ENCODE measurements around the gene HMCN1.

HMCN1 gene

GRCh38 chr1:185929776-185930175, 195.6 kb downstream of the HMCN1 start:
- TF ChIP-seq POLR2AphosphoS5 (IDR thresholded peaks at IDR 0.05; ENCODE audit: low read depth, low read length): no peak

GRCh38 chr1:185931438-185931837, 197.2 kb downstream of the HMCN1 start:
- TF ChIP-seq TAF1 (IDR thresholded peaks at IDR 0.05; ENCODE audit: borderline replicate concordance, insufficient read depth, low read length) (no peak), REST (IDR thresholded peaks at IDR 0.05; ENCODE audit: insufficient read depth in 1 of 2, low read depth in 2 of 2, low read length in 2 of 2) (no peak), SIN3A (IDR thresholded peaks at IDR 0.05; ENCODE audit: borderline replicate concordance, insufficient read depth, low read length) (no peak), FOXP2 (optimal IDR thresholded peaks at IDR 0.05; ENCODE audit: borderline replicate concordance, extremely low read depth, extremely low read length, insufficient read depth) (no peak), POLR2AphosphoS5 (IDR thresholded peaks at IDR 0.05; ENCODE audit: low read depth, low read length) (no peak)

DNA sequence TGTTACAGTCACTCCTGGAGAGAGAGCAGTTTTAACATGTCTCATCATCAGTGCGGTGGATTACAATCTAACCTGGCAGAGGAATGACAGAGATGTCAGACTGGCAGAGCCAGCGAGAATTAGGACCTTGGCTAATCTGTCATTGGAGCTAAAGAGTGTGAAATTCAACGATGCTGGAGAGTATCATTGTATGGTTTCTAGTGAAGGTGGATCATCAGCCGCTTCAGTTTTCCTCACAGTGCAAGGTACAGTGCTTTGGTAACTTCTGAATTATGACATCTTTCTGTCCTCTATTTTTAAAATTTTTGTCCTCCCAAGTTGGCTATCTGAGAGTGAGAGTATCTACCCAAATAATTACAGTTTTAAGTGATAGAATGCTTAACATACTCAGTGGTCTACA, 199.4 kb downstream of the HMCN1 start:
- TF ChIP-seq SIN3A (IDR thresholded peaks at IDR 0.05; ENCODE audit: borderline replicate concordance, insufficient read depth, low read length) (no peak), FOXP2 (optimal IDR thresholded peaks at IDR 0.05; ENCODE audit: borderline replicate concordance, extremely low read depth, extremely low read length, insufficient read depth) (no peak), REST (IDR thresholded peaks at IDR 0.05; ENCODE audit: insufficient read depth in 1 of 2, low read depth in 2 of 2, low read length in 2 of 2) (no peak), TAF1 (IDR thresholded peaks at IDR 0.05; ENCODE audit: borderline replicate concordance, insufficient read depth, low read length) (no peak), POLR2AphosphoS5 (IDR thresholded peaks at IDR 0.05; ENCODE audit: low read depth, low read length) (no peak)

GRCh38 chr1:185934476-185935189, 200.4 kb downstream of the HMCN1 start:
- TF ChIP-seq FOXP2 (optimal IDR thresholded peaks at IDR 0.05; ENCODE audit: borderline replicate concordance, extremely low read depth, extremely low read length, insufficient read depth) (no peak), SIN3A (IDR thresholded peaks at IDR 0.05; ENCODE audit: borderline replicate concordance, insufficient read depth, low read length) (no peak), TAF1 (IDR thresholded peaks at IDR 0.05; ENCODE audit: borderline replicate concordance, insufficient read depth, low read length) (no peak), POLR2AphosphoS5 (IDR thresholded peaks at IDR 0.05; ENCODE audit: low read depth, low read length) (no peak), REST (IDR thresholded peaks at IDR 0.05; ENCODE audit: insufficient read depth in 1 of 2, low read depth in 2 of 2, low read length in 2 of 2) (no peak)

DNA sequence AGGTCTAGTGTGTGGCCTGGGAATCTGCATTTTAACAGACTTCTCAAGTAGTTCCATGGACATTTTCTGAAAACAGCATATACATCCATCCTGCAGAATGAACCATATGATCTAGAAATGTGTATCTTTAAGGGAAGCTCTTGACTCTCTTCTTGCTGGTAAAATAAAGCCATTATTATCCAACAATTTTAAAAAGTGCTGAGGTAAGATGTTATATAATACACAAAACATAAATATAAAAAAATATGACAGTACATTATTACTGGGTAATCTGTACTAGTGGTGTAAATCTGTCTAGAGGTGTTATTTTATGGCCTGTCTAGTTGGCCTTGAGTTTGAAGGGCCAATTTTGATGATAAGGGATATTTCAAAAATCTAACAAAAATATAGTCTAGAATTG, 201.2 kb downstream of the HMCN1 start:
- TF ChIP-seq SIN3A (IDR thresholded peaks at IDR 0.05; ENCODE audit: borderline replicate concordance, insufficient read depth, low read length): no peak
- TF ChIP-seq POLR2AphosphoS5 (IDR thresholded peaks at IDR 0.05; ENCODE audit: low read depth, low read length): no peak
- TF ChIP-seq TAF1 (IDR thresholded peaks at IDR 0.05; ENCODE audit: borderline replicate concordance, insufficient read depth, low read length): no peak
- no peak for TF ChIP-seq FOXP2 (optimal IDR thresholded peaks at IDR 0.05; ENCODE audit: borderline replicate concordance, extremely low read depth, extremely low read length, insufficient read depth)
- TF ChIP-seq REST (IDR thresholded peaks at IDR 0.05; ENCODE audit: insufficient read depth in 1 of 2, low read depth in 2 of 2, low read length in 2 of 2): no peak
